GM23338 (cell line): ENCODE data around the gene KRTAP4-16. TPM values are rescaled to one million over a fixed set of nuclear protein-coding genes. Genes with fewer than 3 reads are reported as not detected.

ENCODE experiments used
- ATAC-seq: fragments of 200-7000 bp; cut with Tn5 transposase; 3 replicates; pipeline ENCODE4 v1.9.1; 2020
- DNase-seq: peaks from one replicate; pipeline ENCODE4 v3.0.0-alpha.2; 2015; ENCODE audit warnings: low spot score
- H2AFZ ChIP-seq: fragments of 200-600 bp; sonication (generic); 2 replicates; pipeline ENCODE4 v1.8.0; 2016; ENCODE audit warnings: antibody characterized with exemption, mild to moderate bottlenecking, moderate library complexity
- H3F3A ChIP-seq: fragments of 200-600 bp; sonication (generic); replicated peaks from 2 replicates; pipeline ENCODE4 v1.8.0; 2017; ENCODE audit warnings: antibody characterized with exemption, mixed run types, low read depth
- H3K27ac ChIP-seq: fragments of 200-600 bp; sonication (generic); 2 replicates; pipeline ENCODE4 v1.6.1; 2016; ENCODE audit warnings: low read depth
- H3K27me3 ChIP-seq: fragments of 200-600 bp; sonication (generic); 2 replicates; pipeline ENCODE4 v1.8.0; 2016; ENCODE audit warnings: mild to moderate bottlenecking, mixed run types, moderate library complexity; ENCODE audit not compliant: insufficient read depth
- H3K36me3 ChIP-seq: fragments of 200-600 bp; sonication (generic); 2 replicates; pipeline ENCODE4 v1.8.0; 2016; ENCODE audit warnings: mild to moderate bottlenecking; ENCODE audit not compliant: insufficient read depth
- H3K4me1 ChIP-seq: fragments of 200-600 bp; sonication (generic); 2 replicates; pipeline ENCODE4 v1.8.0; 2016; ENCODE audit warnings: mild to moderate bottlenecking, moderate library complexity; ENCODE audit not compliant: insufficient read depth
- H3K4me2 ChIP-seq: fragments of 200-600 bp; sonication (generic); 2 replicates; pipeline ENCODE4 v1.7.1; 2017; ENCODE audit warnings: mixed run types
- H3K4me3 ChIP-seq: fragments of 200-600 bp; sonication (generic); 2 replicates; pipeline ENCODE4 v1.6.1; 2016; ENCODE audit warnings: mixed run types
- H3K79me2 ChIP-seq: fragments of 200-600 bp; sonication (generic); replicated peaks from 2 replicates; pipeline ENCODE4 v1.8.0; 2017; ENCODE audit warnings: mild to moderate bottlenecking; ENCODE audit not compliant: insufficient read depth
- H3K9me2 ChIP-seq: fragments of 200-600 bp; sonication (generic); 2 replicates; pipeline ENCODE4 v1.8.0; 2017; ENCODE audit not compliant: insufficient read depth
- H4K20me1 ChIP-seq: fragments of 200-600 bp; sonication (generic); replicated peaks from 2 replicates; pipeline ENCODE4 v1.8.0; 2017; ENCODE audit warnings: mild to moderate bottlenecking; ENCODE audit not compliant: insufficient read depth
- H3K27ac Mint-ChIP-seq: 2 replicates; pipeline ENCODE4 v1.8.0; 2020; ENCODE audit warnings: inconsistent platforms, mild to moderate bottlenecking, moderate library complexity, mixed read lengths
- H3K27me3 Mint-ChIP-seq: 3 replicates; pipeline ENCODE4 v1.8.0; 2022; ENCODE audit warnings: low read depth, mild to moderate bottlenecking, moderate library complexity, mixed read lengths, inconsistent platforms; ENCODE audit not compliant: insufficient read depth, poor library complexity
- H3K36me3 Mint-ChIP-seq: 3 replicates; pipeline ENCODE4 v1.8.0; 2021; ENCODE audit warnings: low read depth, mild to moderate bottlenecking, inconsistent platforms, moderate library complexity, mixed read lengths
- H3K4me1 Mint-ChIP-seq: 3 replicates; pipeline ENCODE4 v1.8.0; 2020; ENCODE audit warnings: mild to moderate bottlenecking, inconsistent platforms, mixed read lengths
- H3K4me3 Mint-ChIP-seq: 3 replicates; pipeline ENCODE4 v1.8.0; 2021; ENCODE audit warnings: moderate library complexity, mild to moderate bottlenecking, inconsistent platforms, mixed read lengths
- H3K9me3 Mint-ChIP-seq: 3 replicates; pipeline ENCODE4 v1.8.0; 2020; ENCODE audit warnings: moderate library complexity, mild to moderate bottlenecking, inconsistent platforms, mixed read lengths
- CREB1 ChIP-seq: fragments of 250-450 bp; sonication (Bioruptor Pico); IDR thresholded peaks from 2 replicates; pipeline ENCODE4 v1.5.0; 2020; ENCODE audit warnings: low read depth, mild to moderate bottlenecking, moderate library complexity
- ETS1 ChIP-seq: IDR thresholded peaks from 2 replicates; pipeline ENCODE4 v1.6.1; 2016; ENCODE audit warnings: antibody characterized with exemption
- EZH2 ChIP-seq: fragments of 200-600 bp; sonication (generic); IDR thresholded peaks from one replicate; pipeline ENCODE4 v1.8.0; 2017; ENCODE audit warnings: antibody characterized with exemption, mild to moderate bottlenecking, low read depth; ENCODE audit not compliant: unreplicated experiment
- EZH2phosphoT487 ChIP-seq: fragments of 200-600 bp; sonication (generic); IDR thresholded peaks from one replicate; pipeline ENCODE4 v1.8.1; 2018; ENCODE audit warnings: antibody characterized with exemption; ENCODE audit not compliant: unreplicated experiment
- NANOG ChIP-seq: IDR thresholded peaks from 2 replicates; pipeline ENCODE4 v1.6.1; 2016; ENCODE audit warnings: antibody characterized with exemption, borderline replicate concordance
- POLR2AphosphoS5 ChIP-seq: IDR thresholded peaks from 2 replicates; pipeline ENCODE4 v1.6.1; 2016; ENCODE audit warnings: antibody characterized with exemption, low read depth
- STAT1 ChIP-seq: IDR thresholded peaks from one replicate; pipeline ENCODE4 v1.6.1; 2016; ENCODE audit warnings: antibody characterized with exemption; ENCODE audit not compliant: unreplicated experiment
- ZNF114 ChIP-seq: fragments of 250-450 bp; sonication (Bioruptor Pico); IDR thresholded peaks from 2 replicates; pipeline ENCODE4 v1.5.0; 2020; ENCODE audit warnings: mild to moderate bottlenecking, moderate library complexity
- ZNF331 ChIP-seq: fragments of 250-450 bp; sonication (Bioruptor Pico); IDR thresholded peaks from 2 replicates; pipeline ENCODE4 v1.5.0; 2020; ENCODE audit warnings: low read depth, mild to moderate bottlenecking, moderate library complexity
- polyA plus RNA-seq: library from polyadenylated mRNA; unstranded; fragments of >200 nt; fragmentation: Nextera tagmentation; extraction: Ambion mirVana; gene quantifications from 2 replicates; pipeline ENCODE4 v1.2.1, GENCODE V29; 2016
- total RNA-seq: library from RNA; depleted of rRNA; stranded (reverse); fragments of >200 nt; shearing (Covaris generic); gene quantifications from 2 replicates; pipeline ENCODE4 v1.2.3, GENCODE V29; 2014
- TF ChIP-seq, protein P1 (sequence below): IDR thresholded peaks from one replicate; pipeline ENCODE4 v1.6.1; 2018; ENCODE audit warnings: antibody characterized with exemption; ENCODE audit not compliant: unreplicated experiment
- TF ChIP-seq, protein P2 (sequence below): fragments of 250-450 bp; sonication (Bioruptor Pico); IDR thresholded peaks from 2 replicates; pipeline ENCODE4 v1.5.0; 2020; ENCODE audit warnings: mild to moderate bottlenecking, moderate library complexity

The KRTAP4-16 gene
- total and polyA plus RNA-seq, 2 experiments from 2014 or later, result not detected

GRCh38 chr17:41098481-41098880 is 3.5 kb downstream of the KRTAP4-16 start:
- no peak overlapping the region for H3K27ac Mint-ChIP-seq
- peaks cover 11% of the 10 kb centered on the region; the same call in 2 of the 3 replicates for H3K36me3 Mint-ChIP-seq
- no peak overlapping the region for H3K4me3 ChIP-seq
- no peaks in the 10 kb centered on the region for H3K79me2 ChIP-seq
- peaks cover 2% of the 10 kb centered on the region for H3K27me3 Mint-ChIP-seq
- no peak overlapping the region for H2AFZ ChIP-seq
- H3K4me3 Mint-ChIP-seq, result no peak overlapping the region
- no peaks in the 10 kb centered on the region for H3F3A ChIP-seq
- no peak overlapping the region for H3K27ac ChIP-seq
- peaks cover 32% of the 10 kb centered on the region for H3K4me1 Mint-ChIP-seq
- ATAC-seq, result no peak
- DNase-seq, result no peak
- H3K36me3 ChIP-seq, result no peaks in the 10 kb centered on the region
- no peak overlapping the region for H3K4me2 ChIP-seq
- H3K27me3 ChIP-seq, result no peaks in the 10 kb centered on the region
- no peaks in the 10 kb centered on the region for H4K20me1 ChIP-seq
- peaks cover 11% of the 10 kb centered on the region; the same call in 2 of the 3 replicates for H3K9me3 Mint-ChIP-seq
- peaks cover 7% of the 10 kb centered on the region for H3K4me1 ChIP-seq
- H3K9me2 ChIP-seq, result no peaks in the 10 kb centered on the region
- TF ChIP-seq EZH2 (no peak), ETS1 (no peak), NANOG (no peak), POLR2AphosphoS5 (no peak), ZNF331 (no peak), CREB1 (CRISPR knock-in tag) (no peak)
- TF ChIP-seq, protein P1, sequence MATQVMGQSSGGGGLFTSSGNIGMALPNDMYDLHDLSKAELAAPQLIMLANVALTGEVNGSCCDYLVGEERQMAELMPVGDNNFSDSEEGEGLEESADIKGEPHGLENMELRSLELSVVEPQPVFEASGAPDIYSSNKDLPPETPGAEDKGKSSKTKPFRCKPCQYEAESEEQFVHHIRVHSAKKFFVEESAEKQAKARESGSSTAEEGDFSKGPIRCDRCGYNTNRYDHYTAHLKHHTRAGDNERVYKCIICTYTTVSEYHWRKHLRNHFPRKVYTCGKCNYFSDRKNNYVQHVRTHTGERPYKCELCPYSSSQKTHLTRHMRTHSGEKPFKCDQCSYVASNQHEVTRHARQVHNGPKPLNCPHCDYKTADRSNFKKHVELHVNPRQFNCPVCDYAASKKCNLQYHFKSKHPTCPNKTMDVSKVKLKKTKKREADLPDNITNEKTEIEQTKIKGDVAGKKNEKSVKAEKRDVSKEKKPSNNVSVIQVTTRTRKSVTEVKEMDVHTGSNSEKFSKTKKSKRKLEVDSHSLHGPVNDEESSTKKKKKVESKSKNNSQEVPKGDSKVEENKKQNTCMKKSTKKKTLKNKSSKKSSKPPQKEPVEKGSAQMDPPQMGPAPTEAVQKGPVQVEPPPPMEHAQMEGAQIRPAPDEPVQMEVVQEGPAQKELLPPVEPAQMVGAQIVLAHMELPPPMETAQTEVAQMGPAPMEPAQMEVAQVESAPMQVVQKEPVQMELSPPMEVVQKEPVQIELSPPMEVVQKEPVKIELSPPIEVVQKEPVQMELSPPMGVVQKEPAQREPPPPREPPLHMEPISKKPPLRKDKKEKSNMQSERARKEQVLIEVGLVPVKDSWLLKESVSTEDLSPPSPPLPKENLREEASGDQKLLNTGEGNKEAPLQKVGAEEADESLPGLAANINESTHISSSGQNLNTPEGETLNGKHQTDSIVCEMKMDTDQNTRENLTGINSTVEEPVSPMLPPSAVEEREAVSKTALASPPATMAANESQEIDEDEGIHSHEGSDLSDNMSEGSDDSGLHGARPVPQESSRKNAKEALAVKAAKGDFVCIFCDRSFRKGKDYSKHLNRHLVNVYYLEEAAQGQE, result no peak

DNA sequence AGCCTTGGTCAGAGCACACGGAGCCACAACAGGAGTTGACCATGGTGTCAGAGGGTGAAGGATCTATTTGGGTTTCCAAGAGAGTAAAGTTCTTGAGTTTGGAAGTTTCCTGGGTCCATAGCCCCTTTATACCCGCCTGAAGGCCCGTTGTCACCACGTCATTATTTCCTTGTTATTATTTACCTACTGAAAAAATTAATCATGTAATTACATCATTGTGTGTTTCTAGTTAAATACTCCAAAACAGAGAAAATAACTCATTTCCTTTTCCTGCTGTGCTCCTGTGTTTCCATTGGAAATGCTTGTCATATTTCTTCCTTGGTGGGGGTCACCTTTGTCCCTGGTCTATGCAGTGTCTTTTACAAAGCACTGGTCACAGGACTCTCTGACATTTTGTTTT is 4.0 kb downstream of the KRTAP4-16 start, which contains the start of gene KRTAP4-8:
Gene KRTAP4-8, minus strand, starts transcription at position 101 of the 400 bp plus-strand sequence. Its CDS starts 58 bp downstream, at position 43.
- no peak for DNase-seq
- H3K27ac Mint-ChIP-seq, result no peak within 1 kb of the TSS
- H3K27me3 ChIP-seq, result no peaks in the 10 kb centered on the region
- H3K4me1 Mint-ChIP-seq, result peaks cover 32% of the 10 kb centered on the region
- peaks cover 7% of the 10 kb centered on the region for H3K4me1 ChIP-seq
- H3K36me3 ChIP-seq, result no peaks in the 10 kb centered on the region
- ATAC-seq, result no peak
- no peaks in the 10 kb centered on the region for H3K79me2 ChIP-seq
- no peak within 1 kb of the TSS for H3K27ac ChIP-seq
- peaks cover 16% of the 10 kb centered on the region for H3K9me3 Mint-ChIP-seq
- no peaks in the 10 kb centered on the region for H3F3A ChIP-seq
- H3K27me3 Mint-ChIP-seq, result peaks cover 2% of the 10 kb centered on the region
- H3K4me3 ChIP-seq, result no peak within 1 kb of the TSS
- H3K9me2 ChIP-seq, result no peaks in the 10 kb centered on the region
- no peaks in the 10 kb centered on the region for H4K20me1 ChIP-seq
- no peak within 1 kb of the TSS for H2AFZ ChIP-seq
- no peak within 1 kb of the TSS for H3K4me2 ChIP-seq
- H3K36me3 Mint-ChIP-seq, result peaks cover 13% of the 10 kb centered on the region; the same call in 2 of the 3 replicates
- H3K4me3 Mint-ChIP-seq, result no peak within 1 kb of the TSS
- TF ChIP-seq ZNF331, result no peak
- TF ChIP-seq, protein P2, sequence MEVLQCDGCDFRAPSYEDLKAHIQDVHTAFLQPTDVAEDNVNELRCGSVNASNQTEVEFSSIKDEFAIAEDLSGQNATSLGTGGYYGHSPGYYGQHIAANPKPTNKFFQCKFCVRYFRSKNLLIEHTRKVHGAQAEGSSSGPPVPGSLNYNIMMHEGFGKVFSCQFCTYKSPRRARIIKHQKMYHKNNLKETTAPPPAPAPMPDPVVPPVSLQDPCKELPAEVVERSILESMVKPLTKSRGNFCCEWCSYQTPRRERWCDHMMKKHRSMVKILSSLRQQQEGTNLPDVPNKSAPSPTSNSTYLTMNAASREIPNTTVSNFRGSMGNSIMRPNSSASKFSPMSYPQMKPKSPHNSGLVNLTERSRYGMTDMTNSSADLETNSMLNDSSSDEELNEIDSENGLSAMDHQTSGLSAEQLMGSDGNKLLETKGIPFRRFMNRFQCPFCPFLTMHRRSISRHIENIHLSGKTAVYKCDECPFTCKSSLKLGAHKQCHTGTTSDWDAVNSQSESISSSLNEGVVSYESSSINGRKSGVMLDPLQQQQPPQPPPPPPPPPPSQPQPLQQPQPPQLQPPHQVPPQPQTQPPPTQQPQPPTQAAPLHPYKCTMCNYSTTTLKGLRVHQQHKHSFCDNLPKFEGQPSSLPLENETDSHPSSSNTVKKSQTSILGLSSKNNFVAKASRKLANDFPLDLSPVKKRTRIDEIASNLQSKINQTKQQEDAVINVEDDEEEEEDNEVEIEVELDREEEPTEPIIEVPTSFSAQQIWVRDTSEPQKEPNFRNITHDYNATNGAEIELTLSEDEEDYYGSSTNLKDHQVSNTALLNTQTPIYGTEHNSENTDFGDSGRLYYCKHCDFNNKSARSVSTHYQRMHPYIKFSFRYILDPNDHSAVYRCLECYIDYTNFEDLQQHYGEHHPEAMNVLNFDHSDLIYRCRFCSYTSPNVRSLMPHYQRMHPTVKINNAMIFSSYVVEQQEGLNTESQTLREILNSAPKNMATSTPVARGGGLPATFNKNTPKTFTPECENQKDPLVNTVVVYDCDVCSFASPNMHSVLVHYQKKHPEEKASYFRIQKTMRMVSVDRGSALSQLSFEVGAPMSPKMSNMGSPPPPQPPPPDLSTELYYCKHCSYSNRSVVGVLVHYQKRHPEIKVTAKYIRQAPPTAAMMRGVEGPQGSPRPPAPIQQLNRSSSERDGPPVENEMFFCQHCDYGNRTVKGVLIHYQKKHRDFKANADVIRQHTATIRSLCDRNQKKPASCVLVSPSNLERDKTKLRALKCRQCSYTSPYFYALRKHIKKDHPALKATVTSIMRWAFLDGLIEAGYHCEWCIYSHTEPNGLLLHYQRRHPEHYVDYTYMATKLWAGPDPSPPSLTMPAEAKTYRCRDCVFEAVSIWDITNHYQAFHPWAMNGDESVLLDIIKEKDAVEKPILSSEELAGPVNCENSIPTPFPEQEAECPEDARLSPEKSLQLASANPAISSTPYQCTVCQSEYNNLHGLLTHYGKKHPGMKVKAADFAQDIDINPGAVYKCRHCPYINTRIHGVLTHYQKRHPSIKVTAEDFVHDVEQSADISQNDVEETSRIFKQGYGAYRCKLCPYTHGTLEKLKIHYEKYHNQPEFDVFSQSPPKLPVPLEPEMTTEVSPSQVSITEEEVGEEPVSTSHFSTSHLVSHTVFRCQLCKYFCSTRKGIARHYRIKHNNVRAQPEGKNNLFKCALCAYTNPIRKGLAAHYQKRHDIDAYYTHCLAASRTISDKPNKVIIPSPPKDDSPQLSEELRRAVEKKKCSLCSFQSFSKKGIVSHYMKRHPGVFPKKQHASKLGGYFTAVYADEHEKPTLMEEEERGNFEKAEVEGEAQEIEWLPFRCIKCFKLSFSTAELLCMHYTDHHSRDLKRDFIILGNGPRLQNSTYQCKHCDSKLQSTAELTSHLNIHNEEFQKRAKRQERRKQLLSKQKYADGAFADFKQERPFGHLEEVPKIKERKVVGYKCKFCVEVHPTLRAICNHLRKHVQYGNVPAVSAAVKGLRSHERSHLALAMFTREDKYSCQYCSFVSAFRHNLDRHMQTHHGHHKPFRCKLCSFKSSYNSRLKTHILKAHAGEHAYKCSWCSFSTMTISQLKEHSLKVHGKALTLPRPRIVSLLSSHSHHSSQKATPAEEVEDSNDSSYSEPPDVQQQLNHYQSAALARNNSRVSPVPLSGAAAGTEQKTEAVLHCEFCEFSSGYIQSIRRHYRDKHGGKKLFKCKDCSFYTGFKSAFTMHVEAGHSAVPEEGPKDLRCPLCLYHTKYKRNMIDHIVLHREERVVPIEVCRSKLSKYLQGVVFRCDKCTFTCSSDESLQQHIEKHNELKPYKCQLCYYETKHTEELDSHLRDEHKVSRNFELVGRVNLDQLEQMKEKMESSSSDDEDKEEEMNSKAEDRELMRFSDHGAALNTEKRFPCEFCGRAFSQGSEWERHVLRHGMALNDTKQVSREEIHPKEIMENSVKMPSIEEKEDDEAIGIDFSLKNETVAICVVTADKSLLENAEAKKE (CRISPR knock-in tag), result no peak
- no peak for TF ChIP-seq NANOG
- no peak for TF ChIP-seq ZNF114 (CRISPR knock-in tag)
- TF ChIP-seq EZH2phosphoT487, result no peak
- TF ChIP-seq STAT1, result no peak
- no peak for TF ChIP-seq EZH2
